GM19463 (cell line): ENCODE measurements around the gene LINGO4.

ENCODE experiments used
- ATAC-seq: cut with Tn5 transposase; IDR thresholded peaks from one replicate; pipeline ENCODE4 v1.9.1; 2021; ENCODE audit warnings: mild to moderate bottlenecking, moderate library complexity; ENCODE audit not compliant: unreplicated experiment

LINGO4 gene

GRCh38 chr1:151815716-151816327 is 10.6 kb upstream of the LINGO4 start:
- no peak for ATAC-seq

GRCh38 chr1:151814971-151815545 is 9.8 kb upstream of the LINGO4 start:
- ATAC-seq, result no peak

GRCh38 chr1:151814426-151814825 is 9.2 kb upstream of the LINGO4 start:
- ATAC-seq, result no peak

GRCh38 chr1:151813271-151813977 is 8.2 kb upstream of the LINGO4 start:
- ATAC-seq, result no peak

GRCh38 chr1:151811181-151811580 is 6.0 kb upstream of the LINGO4 start:
- no peak for ATAC-seq

GRCh38 chr1:151809985-151810556 is 4.9 kb upstream of the LINGO4 start:
- no peak for ATAC-seq

GRCh38 chr1:151809290-151809984 is 4.2 kb upstream of the LINGO4 start:
- ATAC-seq, result no peak

- no peak for ATAC-seq
These were observed 2.5 kb upstream of the LINGO4 start for GRCh38 chr1:151807766-151808165.

GRCh38 chr1:151807131-151807530 is 1.9 kb upstream of the LINGO4 start:
- no peak for ATAC-seq

- ATAC-seq, result no peak
These were observed 951 bp upstream of the LINGO4 start for GRCh38 chr1:151806170-151806569.

GRCh38 chr1:151803915-151804314 is 1.3 kb downstream of the LINGO4 start:
- ATAC-seq, result no peak

GRCh38 chr1:151803164-151803563 is 2.1 kb downstream of the LINGO4 start:
- ATAC-seq, result no peak

GRCh38 chr1:151802372-151802771 is 2.8 kb downstream of the LINGO4 start:
- ATAC-seq, result no peak

GRCh38 chr1:151801846-151802245 is 3.4 kb downstream of the LINGO4 start:
- ATAC-seq, result no peak

GRCh38 chr1:151801310-151801820 is 3.9 kb downstream of the LINGO4 start:
- ATAC-seq, result no peak

GRCh38 chr1:151800830-151801229 is 4.4 kb downstream of the LINGO4 start:
- no peak for ATAC-seq

GRCh38 chr1:151799179-151800022 is 5.8 kb downstream of the LINGO4 start:
- no peak for ATAC-seq

GRCh38 chr1:151798571-151798970 is 6.6 kb downstream of the LINGO4 start:
- ATAC-seq, result no peak

GRCh38 chr1:151790940-151791651 is 14.1 kb downstream of the LINGO4 start:
- no peak for ATAC-seq
